Measurements from ENCODE around the gene CLCN5.

Gene CLCN5

GRCh38 chrX:50097071-50097470 lies 174.7 kb downstream of the CLCN5 start:
- DNase-seq, result peak; percentile 26

- no peak for DNase-seq
Observed at GRCh38 chrX:50098241-50098640, 175.8 kb downstream of the CLCN5 start.

GRCh38 chrX:50098749-50099148 lies 176.4 kb downstream of the CLCN5 start:
- no peak for DNase-seq

GRCh38 chrX:50099331-50099730 lies 176.9 kb downstream of the CLCN5 start:
- DNase-seq, result no peak

- peak; percentile 33 for DNase-seq
Observed at GRCh38 chrX:50100188-50100587, 177.8 kb downstream of the CLCN5 start.

GRCh38 chrX:50103176-50103575 lies 180.8 kb downstream of the CLCN5 start:
- no peak for DNase-seq

- DNase-seq, result no peak
Observed at GRCh38 chrX:50103866-50104566, 181.6 kb downstream of the CLCN5 start.

- DNase-seq, result no peak
Observed at GRCh38 chrX:50106051-50106675, 183.8 kb downstream of the CLCN5 start.

- no peak for DNase-seq
Observed at GRCh38 chrX:50107470-50107869, 185.1 kb downstream of the CLCN5 start.

GRCh38 chrX:50108264-50108663 lies 185.9 kb downstream of the CLCN5 start:
- DNase-seq, result no peak

- peak; percentile 64 for DNase-seq
Observed at GRCh38 chrX:50111742-50112141, 189.3 kb downstream of the CLCN5 start.

- no peak for DNase-seq
Observed at GRCh38 chrX:50114113-50114512, 191.7 kb downstream of the CLCN5 start.

- no peak for DNase-seq
Observed at GRCh38 chrX:50115973-50116372, 193.6 kb downstream of the CLCN5 start.

- DNase-seq, result no peak
Observed at GRCh38 chrX:50117476-50117875, 195.1 kb downstream of the CLCN5 start.

GRCh38 chrX:50125480-50125879 lies 203.1 kb downstream of the CLCN5 start:
- DNase-seq, result no peak

- DNase-seq, result no peak
Observed at GRCh38 chrX:50147972-50148371, 225.6 kb downstream of the CLCN5 start.
